HG02981 (cell line): ENCODE results near the gene ZSCAN12.

Experiments used
- ATAC-seq: cut with Tn5 transposase; IDR thresholded peaks from one replicate; pipeline ENCODE4 v1.9.1; 2021; ENCODE audit warnings: mild to moderate bottlenecking, moderate library complexity; ENCODE audit not compliant: unreplicated experiment

ZSCAN12 gene

DNA sequence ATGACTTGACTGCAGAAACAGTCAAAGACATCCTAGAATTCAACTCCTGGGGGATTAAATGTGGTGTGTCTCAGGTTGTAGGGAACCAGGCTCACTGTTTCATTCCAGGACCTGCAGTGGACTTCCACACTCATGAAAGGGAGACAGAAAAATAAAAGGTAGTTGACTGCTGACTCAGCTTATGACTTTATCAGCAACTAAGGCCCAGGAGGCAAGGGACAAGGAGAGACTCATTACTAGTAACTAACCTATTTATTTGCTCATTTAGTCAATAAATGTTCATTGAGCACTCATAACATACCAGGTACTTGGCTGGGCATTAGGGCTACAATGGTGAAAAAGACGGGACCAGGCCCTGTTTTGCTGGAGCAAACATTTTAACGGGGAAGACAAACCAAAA is 66.5 kb downstream of the ZSCAN12 start:
- no peak for ATAC-seq

DNA sequence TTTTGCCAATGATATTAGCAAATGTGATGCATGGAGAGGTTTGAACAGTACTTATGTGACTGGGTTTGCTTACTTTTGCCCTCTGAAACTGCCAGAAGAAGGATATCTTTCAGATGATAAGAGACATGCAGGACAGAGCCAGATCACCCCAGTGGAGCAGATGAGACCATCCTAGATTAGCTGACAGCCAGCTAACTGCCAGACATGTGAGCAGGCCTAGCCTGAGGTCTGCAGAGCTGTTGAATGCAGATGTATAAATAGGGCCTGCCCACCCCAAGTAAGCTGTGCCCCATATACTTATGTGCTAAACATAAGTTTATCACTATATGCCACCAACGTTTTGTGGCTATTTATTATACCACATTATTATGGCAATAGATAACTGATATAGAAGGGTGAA is 69.5 kb downstream of the ZSCAN12 start:
- ATAC-seq, result no peak
